Activated naive CD8-positive, alpha-beta T cell (primary cell): ENCODE data around the gene SIRPA.

Experiments used
- H3K27ac Mint-ChIP-seq: one replicate; pipeline ENCODE4 v1.8.0; 2021; ENCODE audit warnings: mixed read lengths
- H3K27me3 Mint-ChIP-seq: one replicate; pipeline ENCODE4 v1.8.0; 2021; ENCODE audit warnings: mixed read lengths
- H3K36me3 Mint-ChIP-seq: one replicate; pipeline ENCODE4 v1.8.0; 2021; ENCODE audit warnings: mixed read lengths
- H3K4me1 Mint-ChIP-seq: one replicate; pipeline ENCODE4 v1.8.0; 2021; ENCODE audit warnings: low read depth, mixed read lengths
- H3K4me3 Mint-ChIP-seq: one replicate; pipeline ENCODE4 v1.8.0; 2021; ENCODE audit warnings: mild to moderate bottlenecking, mixed read lengths
- H3K9me3 Mint-ChIP-seq: one replicate; pipeline ENCODE4 v1.8.0; 2021; ENCODE audit warnings: low read depth, mixed read lengths

Gene SIRPA

GRCh38 chr20:1894951-1895673, at the start of gene SIRPA:
Gene SIRPA (plus strand): TSS chr20:1895407. CDS start chr20:1895448, 41 bp downstream.
- no peaks in the 10 kb centered on the region for H3K36me3 Mint-ChIP-seq
- peak within 1 kb of the TSS; percentile 73 for H3K4me3 Mint-ChIP-seq
- no peaks in the 10 kb centered on the region for H3K9me3 Mint-ChIP-seq
- H3K27me3 Mint-ChIP-seq = peaks cover 39% of the 10 kb centered on the region
- no peak within 1 kb of the TSS for H3K27ac Mint-ChIP-seq
- peaks cover 3% of the 10 kb centered on the region for H3K4me1 Mint-ChIP-seq

GRCh38 chr20:1845701-1846100, 49.5 kb upstream of the SIRPA start:
- Mint-ChIP-seq H3K36me3 (no peaks in the 10 kb centered on the region), H3K4me1 (peaks cover 14% of the 10 kb centered on the region), H3K27me3 (peaks cover 5% of the 10 kb centered on the region), H3K9me3 (peaks cover 4% of the 10 kb centered on the region), H3K27ac (no peak overlapping the region), H3K4me3 (no peak overlapping the region)

- Mint-ChIP-seq H3K4me1 (peaks cover 19% of the 10 kb centered on the region), H3K4me3 (no peak overlapping the region), H3K36me3 (no peaks in the 10 kb centered on the region), H3K27ac (no peak overlapping the region), H3K27me3 (peaks cover 4% of the 10 kb centered on the region), H3K9me3 (peaks cover 4% of the 10 kb centered on the region)
Measured at GRCh38 chr20:1846341-1846740, 48.9 kb upstream of the SIRPA start.

- Mint-ChIP-seq H3K36me3 (no peaks in the 10 kb centered on the region), H3K27me3 (peaks cover 4% of the 10 kb centered on the region), H3K27ac (no peak overlapping the region), H3K9me3 (peaks cover 4% of the 10 kb centered on the region), H3K4me3 (no peak overlapping the region), H3K4me1 (peaks cover 19% of the 10 kb centered on the region)
Measured at GRCh38 chr20:1846876-1847275, 48.3 kb upstream of the SIRPA start.

GRCh38 chr20:1847780-1848179, 47.4 kb upstream of the SIRPA start:
- no peak overlapping the region for H3K4me3 Mint-ChIP-seq
- H3K36me3 Mint-ChIP-seq = no peaks in the 10 kb centered on the region
- H3K27me3 Mint-ChIP-seq = peaks cover 2% of the 10 kb centered on the region
- no peak overlapping the region for H3K27ac Mint-ChIP-seq
- H3K4me1 Mint-ChIP-seq = peaks cover 19% of the 10 kb centered on the region
- H3K9me3 Mint-ChIP-seq = peaks cover 4% of the 10 kb centered on the region

GRCh38 chr20:1848373-1848772, 46.8 kb upstream of the SIRPA start:
- Mint-ChIP-seq H3K4me1 (peaks cover 19% of the 10 kb centered on the region), H3K4me3 (no peak overlapping the region), H3K27me3 (peaks cover 2% of the 10 kb centered on the region), H3K9me3 (peaks cover 4% of the 10 kb centered on the region), H3K36me3 (no peaks in the 10 kb centered on the region), H3K27ac (no peak overlapping the region)

GRCh38 chr20:1851396-1851795, 43.8 kb upstream of the SIRPA start:
- peaks cover 13% of the 10 kb centered on the region for H3K4me1 Mint-ChIP-seq
- peaks cover 4% of the 10 kb centered on the region for H3K9me3 Mint-ChIP-seq
- H3K4me3 Mint-ChIP-seq = no peak overlapping the region
- no peak overlapping the region for H3K27ac Mint-ChIP-seq
- H3K27me3 Mint-ChIP-seq = peaks cover 2% of the 10 kb centered on the region
- H3K36me3 Mint-ChIP-seq = no peaks in the 10 kb centered on the region

GRCh38 chr20:1853473-1853872, 41.7 kb upstream of the SIRPA start:
- Mint-ChIP-seq H3K9me3 (no peaks in the 10 kb centered on the region), H3K4me3 (no peak overlapping the region), H3K4me1 (peaks cover 13% of the 10 kb centered on the region), H3K27me3 (no peaks in the 10 kb centered on the region), H3K27ac (no peak overlapping the region), H3K36me3 (no peaks in the 10 kb centered on the region)

GRCh38 chr20:1854246-1854645, 41.0 kb upstream of the SIRPA start:
- Mint-ChIP-seq H3K9me3 (no peaks in the 10 kb centered on the region), H3K4me1 (peaks cover 13% of the 10 kb centered on the region), H3K27me3 (no peaks in the 10 kb centered on the region), H3K4me3 (no peak overlapping the region), H3K27ac (no peak overlapping the region), H3K36me3 (no peaks in the 10 kb centered on the region)

- Mint-ChIP-seq H3K4me3 (no peak overlapping the region), H3K27me3 (no peaks in the 10 kb centered on the region), H3K4me1 (peaks cover 11% of the 10 kb centered on the region), H3K27ac (no peak overlapping the region), H3K9me3 (no peaks in the 10 kb centered on the region), H3K36me3 (no peaks in the 10 kb centered on the region)
Measured at GRCh38 chr20:1855109-1855508, 40.1 kb upstream of the SIRPA start.

- H3K27ac Mint-ChIP-seq = no peak overlapping the region
- H3K4me1 Mint-ChIP-seq = peaks cover 5% of the 10 kb centered on the region
- H3K4me3 Mint-ChIP-seq = no peak overlapping the region
- H3K9me3 Mint-ChIP-seq = no peaks in the 10 kb centered on the region
- no peaks in the 10 kb centered on the region for H3K36me3 Mint-ChIP-seq
- H3K27me3 Mint-ChIP-seq = no peaks in the 10 kb centered on the region
Measured at GRCh38 chr20:1855690-1856089, 39.5 kb upstream of the SIRPA start.

GRCh38 chr20:1856424-1856823, 38.8 kb upstream of the SIRPA start:
- no peaks in the 10 kb centered on the region for H3K4me1 Mint-ChIP-seq

GRCh38 chr20:1857466-1857865, 37.7 kb upstream of the SIRPA start:
- Mint-ChIP-seq H3K27ac (no peak overlapping the region), H3K27me3 (peaks cover 4% of the 10 kb centered on the region), H3K36me3 (no peaks in the 10 kb centered on the region), H3K9me3 (no peaks in the 10 kb centered on the region), H3K4me3 (no peak overlapping the region), H3K4me1 (no peaks in the 10 kb centered on the region)

More at GRCh38 chr20:1856424-1856823, 38.8 kb upstream of the SIRPA start:
- Mint-ChIP-seq H3K4me3 (no peak overlapping the region), H3K36me3 (no peaks in the 10 kb centered on the region), H3K9me3 (no peaks in the 10 kb centered on the region), H3K27ac (no peak overlapping the region), H3K27me3 (peaks cover 3% of the 10 kb centered on the region)

GRCh38 chr20:1858871-1859270, 36.3 kb upstream of the SIRPA start:
- peaks cover 6% of the 10 kb centered on the region for H3K27me3 Mint-ChIP-seq
- H3K4me3 Mint-ChIP-seq = no peak overlapping the region
- H3K36me3 Mint-ChIP-seq = no peaks in the 10 kb centered on the region
- H3K4me1 Mint-ChIP-seq = no peaks in the 10 kb centered on the region
- H3K9me3 Mint-ChIP-seq = no peaks in the 10 kb centered on the region
- no peak overlapping the region for H3K27ac Mint-ChIP-seq

GRCh38 chr20:1860446-1860845, 34.8 kb upstream of the SIRPA start:
- H3K27ac Mint-ChIP-seq = no peak overlapping the region
- peaks cover 6% of the 10 kb centered on the region for H3K27me3 Mint-ChIP-seq
- no peaks in the 10 kb centered on the region for H3K9me3 Mint-ChIP-seq
- H3K4me1 Mint-ChIP-seq = no peaks in the 10 kb centered on the region
- no peaks in the 10 kb centered on the region for H3K36me3 Mint-ChIP-seq
- no peak overlapping the region for H3K4me3 Mint-ChIP-seq

GRCh38 chr20:1861347-1861976, 33.7 kb upstream of the SIRPA start:
- H3K4me3 Mint-ChIP-seq = no peak overlapping the region
- peaks cover 6% of the 10 kb centered on the region for H3K27me3 Mint-ChIP-seq
- H3K4me1 Mint-ChIP-seq = no peaks in the 10 kb centered on the region
- no peaks in the 10 kb centered on the region for H3K36me3 Mint-ChIP-seq
- no peaks in the 10 kb centered on the region for H3K9me3 Mint-ChIP-seq
- no peak overlapping the region for H3K27ac Mint-ChIP-seq
